Measurements from ENCODE around the gene ST3GAL4.

Gene ST3GAL4

DNA sequence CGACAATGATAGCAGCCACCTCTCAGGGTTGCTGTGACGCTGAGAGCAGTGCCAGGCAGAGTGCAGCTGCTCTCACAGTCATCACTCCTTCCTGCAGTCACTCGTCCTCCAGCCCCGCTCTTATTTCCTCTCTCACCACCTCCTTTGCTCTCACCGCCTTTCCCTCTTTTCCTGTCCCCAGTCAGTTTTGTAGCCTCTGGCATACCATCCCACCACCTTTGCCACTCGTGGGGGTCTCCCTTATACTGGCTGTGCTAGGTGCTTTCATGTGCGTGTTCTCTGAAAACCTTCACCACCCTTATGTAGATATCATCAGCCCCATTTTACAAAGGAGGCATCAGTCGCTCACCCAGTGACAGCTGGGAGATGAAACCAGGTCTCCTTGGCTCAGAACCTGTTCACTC, 19.3 kb upstream of the ST3GAL4 start:
- TF ChIP-seq CTCF (IDR thresholded peaks at IDR 0.05; ENCODE audit: extremely low read depth, insufficient read depth, missing control alignments) = no peak
- in situ Hi-C loops (cut with MboI; ENCODE audit: low pct_unique_long_range_greater_than_20kb, low sequenced_read_pairs, unreplicated experiment) = no loop called here
- DNase-seq (ENCODE audit: low spot score) = no peak

GRCh38 chr11:126336671-126337101, 18.8 kb upstream of the ST3GAL4 start:
- no peak for DNase-seq (ENCODE audit: low spot score)
- no peak for TF ChIP-seq CTCF (IDR thresholded peaks at IDR 0.05; ENCODE audit: extremely low read depth, insufficient read depth, missing control alignments)
- in situ Hi-C loops (cut with MboI; ENCODE audit: low pct_unique_long_range_greater_than_20kb, low sequenced_read_pairs, unreplicated experiment) = no loop called here

DNA sequence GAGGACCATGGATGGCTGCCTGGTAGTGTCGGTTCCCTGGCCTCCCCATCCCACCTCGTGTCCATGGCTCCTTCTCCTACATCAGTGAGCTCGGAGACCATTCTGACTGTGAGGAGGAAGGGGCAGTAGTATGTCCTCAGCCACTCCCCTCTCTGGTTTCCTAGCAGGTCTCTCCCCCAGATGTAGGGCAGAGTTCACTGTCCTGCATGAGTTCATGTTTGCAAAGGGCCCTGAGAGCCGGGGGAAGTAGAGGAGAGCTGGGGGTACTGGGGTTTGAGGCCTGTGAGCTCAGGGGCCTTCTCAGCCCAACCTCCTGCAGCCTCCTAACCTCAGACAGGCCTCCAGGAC, 18.4 kb upstream of the ST3GAL4 start:
- no peak for TF ChIP-seq CTCF (IDR thresholded peaks at IDR 0.05; ENCODE audit: extremely low read depth, insufficient read depth, missing control alignments)
- in situ Hi-C loops (cut with MboI; ENCODE audit: low pct_unique_long_range_greater_than_20kb, low sequenced_read_pairs, unreplicated experiment) = no loop called here
- DNase-seq (ENCODE audit: low spot score) = no peak

- in situ Hi-C loops (cut with MboI; ENCODE audit: low pct_unique_long_range_greater_than_20kb, low sequenced_read_pairs, unreplicated experiment) = no loop called here
- TF ChIP-seq CTCF (IDR thresholded peaks at IDR 0.05; ENCODE audit: extremely low read depth, insufficient read depth, missing control alignments) = no peak
- no peak for DNase-seq (ENCODE audit: low spot score)
Observed at GRCh38 chr11:126337474-126338241, 17.8 kb upstream of the ST3GAL4 start.

GRCh38 chr11:126338346-126339055, 17.0 kb upstream of the ST3GAL4 start:
- TF ChIP-seq CTCF (IDR thresholded peaks at IDR 0.05; ENCODE audit: extremely low read depth, insufficient read depth, missing control alignments) = no peak
- in situ Hi-C loops (cut with MboI; ENCODE audit: low pct_unique_long_range_greater_than_20kb, low sequenced_read_pairs, unreplicated experiment) = no loop called here
- DNase-seq (ENCODE audit: low spot score) = no peak

GRCh38 chr11:126339073-126339862, 16.2 kb upstream of the ST3GAL4 start:
- in situ Hi-C loops (cut with MboI; ENCODE audit: low pct_unique_long_range_greater_than_20kb, low sequenced_read_pairs, unreplicated experiment) = no loop called here
- no peak for DNase-seq (ENCODE audit: low spot score)
- TF ChIP-seq CTCF (IDR thresholded peaks at IDR 0.05; ENCODE audit: extremely low read depth, insufficient read depth, missing control alignments) = no peak

Data from GM13977 (cell line).